ENCODE data around the gene F13A1.

DNA sequence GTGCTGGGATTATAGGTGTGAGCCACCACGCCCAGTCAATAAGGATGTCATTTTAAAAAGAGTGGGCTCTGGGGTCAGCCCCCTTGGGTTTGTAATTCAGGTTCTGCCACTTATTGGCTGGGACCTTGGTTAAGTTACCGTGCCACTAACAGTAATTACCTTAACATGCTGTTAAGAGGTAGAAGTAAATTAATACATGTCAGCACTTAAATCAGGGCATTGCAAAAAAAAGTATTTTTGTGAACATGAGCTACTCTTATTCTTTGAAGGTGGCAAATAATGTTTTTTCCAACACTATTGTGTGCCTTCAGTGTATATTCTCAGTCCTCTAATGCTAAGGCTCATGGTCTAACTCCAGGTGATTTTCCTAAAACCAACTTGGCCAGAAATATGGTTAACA, 109.5 kb downstream of the F13A1 start:
- no peak for TF ChIP-seq ZFP30 (CRISPR knock-in tag; IDR thresholded peaks at IDR 0.05)
- TF ChIP-seq, protein P1, sequence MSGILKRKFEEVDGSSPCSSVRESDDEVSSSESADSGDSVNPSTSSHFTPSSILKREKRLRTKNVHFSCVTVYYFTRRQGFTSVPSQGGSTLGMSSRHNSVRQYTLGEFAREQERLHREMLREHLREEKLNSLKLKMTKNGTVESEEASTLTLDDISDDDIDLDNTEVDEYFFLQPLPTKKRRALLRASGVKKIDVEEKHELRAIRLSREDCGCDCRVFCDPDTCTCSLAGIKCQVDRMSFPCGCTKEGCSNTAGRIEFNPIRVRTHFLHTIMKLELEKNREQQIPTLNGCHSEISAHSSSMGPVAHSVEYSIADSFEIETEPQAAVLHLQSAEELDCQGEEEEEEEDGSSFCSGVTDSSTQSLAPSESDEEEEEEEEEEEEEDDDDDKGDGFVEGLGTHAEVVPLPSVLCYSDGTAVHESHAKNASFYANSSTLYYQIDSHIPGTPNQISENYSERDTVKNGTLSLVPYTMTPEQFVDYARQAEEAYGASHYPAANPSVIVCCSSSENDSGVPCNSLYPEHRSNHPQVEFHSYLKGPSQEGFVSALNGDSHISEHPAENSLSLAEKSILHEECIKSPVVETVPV (CRISPR knock-in tag; IDR thresholded peaks at IDR 0.05): no peak
- no peak for TF ChIP-seq GLIS3 (CRISPR knock-in tag; IDR thresholded peaks at IDR 0.05)
- no peak for TF ChIP-seq ZFP3 (CRISPR knock-in tag; IDR thresholded peaks at IDR 0.05)
- TF ChIP-seq, protein P2, sequence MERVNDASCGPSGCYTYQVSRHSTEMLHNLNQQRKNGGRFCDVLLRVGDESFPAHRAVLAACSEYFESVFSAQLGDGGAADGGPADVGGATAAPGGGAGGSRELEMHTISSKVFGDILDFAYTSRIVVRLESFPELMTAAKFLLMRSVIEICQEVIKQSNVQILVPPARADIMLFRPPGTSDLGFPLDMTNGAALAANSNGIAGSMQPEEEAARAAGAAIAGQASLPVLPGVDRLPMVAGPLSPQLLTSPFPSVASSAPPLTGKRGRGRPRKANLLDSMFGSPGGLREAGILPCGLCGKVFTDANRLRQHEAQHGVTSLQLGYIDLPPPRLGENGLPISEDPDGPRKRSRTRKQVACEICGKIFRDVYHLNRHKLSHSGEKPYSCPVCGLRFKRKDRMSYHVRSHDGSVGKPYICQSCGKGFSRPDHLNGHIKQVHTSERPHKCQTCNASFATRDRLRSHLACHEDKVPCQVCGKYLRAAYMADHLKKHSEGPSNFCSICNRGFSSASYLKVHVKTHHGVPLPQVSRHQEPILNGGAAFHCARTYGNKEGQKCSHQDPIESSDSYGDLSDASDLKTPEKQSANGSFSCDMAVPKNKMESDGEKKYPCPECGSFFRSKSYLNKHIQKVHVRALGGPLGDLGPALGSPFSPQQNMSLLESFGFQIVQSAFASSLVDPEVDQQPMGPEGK (CRISPR knock-in tag; IDR thresholded peaks at IDR 0.05; ENCODE audit: borderline replicate concordance): no peak
- TF ChIP-seq TOX (CRISPR knock-in tag; IDR thresholded peaks at IDR 0.05; ENCODE audit: borderline replicate concordance): no peak
- no peak for TF ChIP-seq ZNF8 (CRISPR knock-in tag; IDR thresholded peaks at IDR 0.05)
- TF ChIP-seq, protein P3, sequence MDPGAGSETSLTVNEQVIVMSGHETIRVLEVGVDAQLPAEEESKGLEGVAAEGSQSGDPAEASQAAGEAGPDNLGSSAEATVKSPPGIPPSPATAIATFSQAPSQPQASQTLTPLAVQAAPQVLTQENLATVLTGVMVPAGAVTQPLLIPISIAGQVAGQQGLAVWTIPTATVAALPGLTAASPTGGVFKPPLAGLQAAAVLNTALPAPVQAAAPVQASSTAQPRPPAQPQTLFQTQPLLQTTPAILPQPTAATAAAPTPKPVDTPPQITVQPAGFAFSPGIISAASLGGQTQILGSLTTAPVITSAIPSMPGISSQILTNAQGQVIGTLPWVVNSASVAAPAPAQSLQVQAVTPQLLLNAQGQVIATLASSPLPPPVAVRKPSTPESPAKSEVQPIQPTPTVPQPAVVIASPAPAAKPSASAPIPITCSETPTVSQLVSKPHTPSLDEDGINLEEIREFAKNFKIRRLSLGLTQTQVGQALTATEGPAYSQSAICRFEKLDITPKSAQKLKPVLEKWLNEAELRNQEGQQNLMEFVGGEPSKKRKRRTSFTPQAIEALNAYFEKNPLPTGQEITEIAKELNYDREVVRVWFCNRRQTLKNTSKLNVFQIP (CRISPR knock-in tag; IDR thresholded peaks at IDR 0.05; ENCODE audit: borderline replicate concordance, low read depth): no peak
- TF ChIP-seq ESRRG (CRISPR knock-in tag; IDR thresholded peaks at IDR 0.05): no peak
- TF ChIP-seq SNAI2 (CRISPR knock-in tag; IDR thresholded peaks at IDR 0.05): no peak
- TF ChIP-seq ARNTL (CRISPR knock-in tag; IDR thresholded peaks at IDR 0.05; ENCODE audit: borderline replicate concordance, low read depth): no peak
- no peak for TF ChIP-seq CSDC2 (CRISPR knock-in tag; IDR thresholded peaks at IDR 0.05)
- TF ChIP-seq BACH2 (CRISPR knock-in tag; IDR thresholded peaks at IDR 0.05; ENCODE audit: borderline replicate concordance): no peak
- TF ChIP-seq RARB (CRISPR knock-in tag; IDR thresholded peaks at IDR 0.05): no peak

Data from SK-N-SH treated with all-trans-retinoic acid at 6 μM for 48 hours (cell line).